OCI-LY1 (cell line): ENCODE measurements around the gene L3MBTL1.

ENCODE experiments used
- EZH2 ChIP-seq: fragments of 200-600 bp; sonication (generic), shearing (Covaris generic); IDR thresholded peaks from 2 replicates; pipeline ENCODE4 v1.8.0; 2017; ENCODE audit warnings: borderline replicate concordance, mixed run types, mild to moderate bottlenecking, antibody characterized with exemption, low read length, moderate library complexity, mixed read lengths
- TF ChIP-seq, protein P1 (sequence below): fragments of 200-600 bp; sonication (generic), shearing (Covaris generic); IDR thresholded peaks from 2 replicates; pipeline ENCODE4 v1.5.1; 2017; ENCODE audit warnings: mild to moderate bottlenecking, antibody characterized with exemption, low read length, moderate library complexity, mixed read lengths

DNA sequence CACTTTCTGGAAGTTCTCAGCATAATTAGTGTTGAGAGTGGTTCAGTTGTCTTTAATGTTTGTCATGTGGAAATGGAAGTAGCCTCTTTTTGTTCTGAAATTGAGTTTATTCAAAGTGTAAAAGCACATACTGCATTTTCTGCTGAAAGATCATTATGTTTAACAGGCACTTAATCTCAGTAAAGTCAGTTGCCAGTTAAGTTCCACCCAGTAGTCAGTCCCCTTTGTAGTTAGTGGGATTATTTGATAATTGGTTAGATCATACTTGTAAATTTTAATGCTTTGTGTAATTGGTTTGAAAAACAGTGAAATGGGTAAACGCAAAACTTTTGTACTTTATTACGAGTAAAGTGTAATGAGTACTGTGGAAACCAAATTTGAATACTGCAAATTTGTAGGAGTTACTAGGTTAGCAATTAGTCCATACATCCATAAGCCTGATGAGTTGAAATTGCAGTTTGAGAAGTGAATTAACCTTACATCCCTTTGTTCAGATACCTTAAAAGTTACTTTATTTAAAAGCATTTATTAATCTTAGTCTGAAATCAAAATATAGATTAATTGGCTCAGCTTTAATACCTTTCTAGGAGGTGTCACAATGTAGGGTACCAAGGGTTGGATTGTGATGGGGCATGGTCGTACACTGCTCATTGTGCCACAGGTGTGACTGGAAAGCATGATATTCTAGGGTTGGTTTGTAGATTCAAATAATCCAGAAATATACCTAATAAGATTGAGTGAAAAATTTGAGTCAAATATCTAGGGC is 45.4 kb upstream of the L3MBTL1 start:
- TF ChIP-seq, protein P1, sequence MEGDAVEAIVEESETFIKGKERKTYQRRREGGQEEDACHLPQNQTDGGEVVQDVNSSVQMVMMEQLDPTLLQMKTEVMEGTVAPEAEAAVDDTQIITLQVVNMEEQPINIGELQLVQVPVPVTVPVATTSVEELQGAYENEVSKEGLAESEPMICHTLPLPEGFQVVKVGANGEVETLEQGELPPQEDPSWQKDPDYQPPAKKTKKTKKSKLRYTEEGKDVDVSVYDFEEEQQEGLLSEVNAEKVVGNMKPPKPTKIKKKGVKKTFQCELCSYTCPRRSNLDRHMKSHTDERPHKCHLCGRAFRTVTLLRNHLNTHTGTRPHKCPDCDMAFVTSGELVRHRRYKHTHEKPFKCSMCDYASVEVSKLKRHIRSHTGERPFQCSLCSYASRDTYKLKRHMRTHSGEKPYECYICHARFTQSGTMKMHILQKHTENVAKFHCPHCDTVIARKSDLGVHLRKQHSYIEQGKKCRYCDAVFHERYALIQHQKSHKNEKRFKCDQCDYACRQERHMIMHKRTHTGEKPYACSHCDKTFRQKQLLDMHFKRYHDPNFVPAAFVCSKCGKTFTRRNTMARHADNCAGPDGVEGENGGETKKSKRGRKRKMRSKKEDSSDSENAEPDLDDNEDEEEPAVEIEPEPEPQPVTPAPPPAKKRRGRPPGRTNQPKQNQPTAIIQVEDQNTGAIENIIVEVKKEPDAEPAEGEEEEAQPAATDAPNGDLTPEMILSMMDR: no peak
- TF ChIP-seq EZH2: no peak
